GM19099 (cell line): Measurements from ENCODE around the gene CAMK2D.

ENCODE experiments used
- POLR2A ChIP-seq: IDR thresholded peaks from 3 replicates; pipeline ENCODE4 v1.6.1; 2011; ENCODE audit warnings: low read depth; ENCODE audit not compliant: insufficient read length; ENCODE audit errors: extremely low read depth

Gene CAMK2D

DNA sequence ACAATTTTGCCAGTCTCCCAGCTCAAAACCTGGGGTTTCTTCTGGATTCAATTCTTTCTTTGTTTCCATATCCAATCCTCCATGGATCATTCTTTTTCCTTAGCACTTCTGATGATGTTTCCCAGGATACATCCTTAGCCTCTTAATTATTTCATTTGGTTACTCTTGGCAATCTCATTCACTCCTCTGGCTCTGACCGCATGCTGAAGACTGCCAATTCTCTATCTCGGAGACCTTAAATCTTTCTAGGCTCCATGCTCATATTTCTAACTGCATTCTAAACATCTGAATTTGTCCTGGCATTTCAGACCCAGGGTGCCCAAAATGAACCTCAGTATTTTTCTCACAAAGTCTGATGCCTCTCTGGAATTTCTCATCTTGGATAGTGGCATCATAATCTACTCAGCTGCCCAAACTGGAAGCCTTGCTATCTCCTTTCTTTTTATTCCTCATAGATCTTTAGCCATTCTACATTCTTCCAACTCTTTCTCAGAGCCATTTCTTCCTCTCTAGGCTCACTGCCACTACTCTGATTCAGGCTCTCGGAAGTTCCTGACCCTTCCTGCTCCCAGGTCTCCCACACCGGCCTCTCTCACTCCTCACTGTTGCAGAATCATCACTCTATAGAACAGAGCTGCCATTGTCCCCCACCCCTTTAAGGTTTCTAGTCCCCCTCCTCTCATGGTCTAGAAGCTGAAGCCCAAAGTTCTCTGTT is 290.2 kb downstream of the CAMK2D start:
- no peak for TF ChIP-seq POLR2A

DNA sequence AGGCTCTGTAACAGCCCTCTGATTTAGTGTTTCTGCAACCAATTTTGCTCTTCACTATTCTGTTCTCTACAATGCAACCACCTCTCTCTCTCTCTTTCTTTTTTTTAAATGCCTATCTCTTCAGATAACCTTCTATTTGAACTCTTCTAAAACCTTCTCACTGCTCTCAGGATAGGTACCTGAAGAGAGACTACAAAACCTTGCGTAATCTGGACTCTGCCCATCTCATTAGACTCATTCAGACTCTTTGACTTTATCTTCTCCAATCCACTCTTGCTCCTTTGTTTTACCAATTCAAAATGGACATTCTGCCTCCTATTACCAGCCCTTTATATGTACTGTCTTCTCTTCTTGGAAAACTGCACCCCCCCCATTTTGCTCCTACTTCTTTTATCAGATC is 291.6 kb downstream of the CAMK2D start:
- no peak for TF ChIP-seq POLR2A

DNA sequence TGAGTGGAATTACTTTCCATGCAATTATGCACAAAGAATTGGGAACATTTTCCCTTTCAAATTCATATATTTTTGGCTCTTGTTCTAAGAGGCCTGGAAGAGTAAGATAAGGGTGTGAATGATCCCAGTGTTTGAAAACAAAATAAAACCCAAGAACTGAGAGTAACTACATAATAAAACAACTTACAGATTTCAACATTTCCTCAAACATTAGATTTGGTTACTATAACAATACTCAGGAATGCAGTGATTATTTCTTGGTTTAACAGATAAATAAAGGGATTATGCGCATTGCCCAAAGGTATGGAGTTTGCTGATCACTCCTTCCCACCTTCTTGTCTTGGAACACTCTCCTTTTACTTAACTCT is 292.5 kb downstream of the CAMK2D start:
- no peak for TF ChIP-seq POLR2A

DNA sequence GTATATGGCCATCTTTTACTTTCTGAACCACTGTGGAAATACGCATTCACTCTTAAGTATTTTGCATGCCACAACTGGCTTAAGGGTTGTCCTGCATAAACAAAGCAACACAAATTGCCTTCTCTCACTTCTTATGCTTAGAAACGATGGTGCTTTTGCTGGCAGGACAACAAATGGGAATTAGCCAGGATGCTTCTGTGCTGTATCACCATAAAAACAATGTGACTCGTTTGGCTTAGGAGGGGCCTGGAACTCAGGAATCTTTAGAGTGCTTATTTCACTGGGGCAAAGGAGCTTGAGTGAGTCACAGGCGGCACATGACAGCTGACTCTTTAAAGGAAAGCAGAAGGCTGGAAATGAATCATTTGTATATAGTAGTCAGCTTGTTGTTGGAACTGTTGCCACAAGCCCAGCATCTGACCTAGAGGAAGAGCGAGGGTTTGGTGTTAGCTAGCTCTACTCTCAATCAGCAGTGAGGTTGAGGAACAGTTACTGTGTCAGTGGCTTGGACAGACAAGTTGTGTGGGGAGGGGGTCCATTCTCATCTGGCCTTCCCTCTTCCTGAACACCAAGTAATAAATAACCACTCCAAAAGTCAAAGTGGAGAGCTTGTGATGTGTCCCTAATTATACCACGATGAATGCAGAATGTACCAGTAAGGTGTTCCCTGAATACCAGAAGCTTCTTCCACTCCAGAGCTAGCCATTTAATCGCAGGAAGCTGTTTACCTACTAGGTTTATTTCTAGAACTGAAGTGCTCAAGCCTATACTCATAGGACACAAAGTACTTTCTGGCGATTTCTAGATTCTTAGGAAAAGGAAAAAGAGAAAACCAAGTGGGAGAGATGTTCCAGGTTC is 293.1 kb downstream of the CAMK2D start:
- TF ChIP-seq POLR2A, result no peak

DNA sequence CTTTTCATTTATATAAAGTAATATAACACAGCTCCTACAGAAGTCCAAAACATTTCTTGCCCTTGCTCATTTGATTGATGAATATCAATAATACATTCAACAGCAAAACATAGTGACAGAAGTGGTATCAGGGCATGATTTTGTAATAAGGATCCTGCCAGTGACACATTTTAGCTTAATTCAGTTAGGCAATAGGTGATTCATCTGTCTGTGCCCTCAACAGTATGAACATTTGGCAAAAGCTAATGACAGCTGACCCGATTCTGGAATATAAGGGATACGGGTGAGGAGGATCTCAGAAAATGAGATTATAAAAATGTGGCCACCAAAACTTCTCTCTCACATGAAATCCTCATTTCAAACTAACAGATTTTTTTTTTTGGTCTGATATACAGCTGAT is 294.0 kb downstream of the CAMK2D start:
- no peak for TF ChIP-seq POLR2A

DNA sequence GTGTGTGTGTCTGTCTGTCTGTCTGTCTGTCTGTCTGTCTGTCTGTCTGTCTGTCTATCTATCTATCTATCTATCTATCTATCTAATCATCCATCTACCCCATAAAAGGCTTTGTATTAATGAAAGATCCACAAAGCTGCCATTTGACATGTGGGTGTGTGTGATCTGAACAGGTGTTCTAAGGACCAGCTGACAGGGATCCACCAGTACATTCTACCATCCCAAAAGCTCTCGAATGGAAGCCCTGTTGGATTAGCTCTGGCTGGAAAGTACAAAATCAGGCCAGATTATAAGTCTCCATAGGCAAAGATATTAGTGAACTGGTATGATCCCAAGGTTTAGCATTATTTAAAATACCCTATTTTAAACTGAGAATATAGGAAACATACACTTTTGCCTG is 299.3 kb downstream of the CAMK2D start:
- TF ChIP-seq POLR2A, result no peak

DNA sequence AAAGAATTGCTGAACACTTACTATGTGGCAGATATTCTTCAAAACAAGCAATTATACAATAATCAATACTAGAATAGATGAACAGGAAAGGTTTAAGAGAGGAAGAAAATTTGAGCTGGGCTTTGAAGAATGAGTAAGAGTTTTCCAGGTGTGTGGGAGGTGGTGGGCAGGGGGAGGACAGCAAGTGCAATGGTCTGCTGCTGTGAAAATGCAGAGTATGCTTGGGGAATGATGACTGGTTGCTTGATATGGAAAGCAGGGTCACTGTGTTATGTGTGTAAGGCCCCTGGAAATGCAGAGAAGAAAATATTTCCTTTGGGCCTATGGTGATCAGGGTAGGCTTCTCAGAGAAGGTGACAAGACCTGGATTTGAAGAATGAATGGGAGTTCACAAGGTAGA is 300.3 kb downstream of the CAMK2D start:
- TF ChIP-seq POLR2A, result no peak

DNA sequence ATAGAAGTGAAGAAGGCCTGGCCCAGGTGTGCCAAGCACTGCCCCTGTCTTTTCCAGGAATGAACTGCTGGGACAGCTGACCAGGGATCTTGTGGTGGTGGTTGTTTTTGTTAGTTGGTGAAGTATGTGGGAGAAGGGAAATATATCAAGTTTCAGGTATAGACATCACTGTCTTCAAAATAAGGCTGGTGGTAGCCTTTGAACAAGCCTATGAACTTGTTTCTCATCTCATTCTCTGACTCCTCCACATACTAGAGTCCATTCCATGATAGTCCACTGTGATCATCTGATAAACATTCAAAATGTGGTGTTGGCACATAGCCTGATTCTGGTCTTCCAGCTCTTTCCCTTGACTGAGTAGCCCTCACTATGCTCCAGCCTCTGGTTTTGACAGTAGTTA is 303.7 kb downstream of the CAMK2D start:
- TF ChIP-seq POLR2A, result no peak

DNA sequence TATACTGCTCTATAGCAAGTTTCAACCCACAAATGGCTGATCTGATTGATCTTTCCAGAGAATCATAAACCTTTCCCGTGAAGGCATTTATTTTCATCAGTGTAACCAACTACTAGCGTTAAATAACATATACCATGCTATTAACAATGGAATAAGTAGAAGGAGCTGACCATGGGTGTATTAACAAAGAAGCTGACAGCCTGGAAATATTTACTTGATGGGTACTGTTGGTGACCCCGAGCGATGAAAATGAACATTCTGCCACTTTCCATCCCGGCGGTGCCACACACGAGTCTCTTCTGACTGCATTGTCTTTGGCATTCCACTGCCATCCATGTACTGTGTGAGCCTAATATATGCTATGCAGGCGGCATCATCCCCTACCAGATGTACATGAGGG is 304.4 kb downstream of the CAMK2D start:
- no peak for TF ChIP-seq POLR2A

DNA sequence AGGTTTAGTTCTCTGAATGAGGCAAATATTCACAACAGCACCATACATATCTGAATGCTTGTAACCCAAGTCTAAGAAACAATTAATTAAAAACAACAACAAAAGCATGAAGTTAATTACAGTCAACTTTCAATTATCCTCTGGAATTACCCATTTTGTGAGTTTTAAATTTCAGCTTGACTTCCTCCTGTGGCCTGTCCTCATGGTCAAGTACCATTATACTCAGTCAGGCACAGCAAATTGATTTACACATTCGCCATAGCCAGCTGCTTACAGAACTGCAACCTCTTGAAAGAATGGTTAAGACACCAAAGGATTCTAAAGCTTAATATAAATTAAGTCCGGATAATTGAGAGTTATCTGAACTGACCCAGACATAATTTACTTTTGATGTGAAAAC is 306.5 kb downstream of the CAMK2D start:
- no peak for TF ChIP-seq POLR2A

DNA sequence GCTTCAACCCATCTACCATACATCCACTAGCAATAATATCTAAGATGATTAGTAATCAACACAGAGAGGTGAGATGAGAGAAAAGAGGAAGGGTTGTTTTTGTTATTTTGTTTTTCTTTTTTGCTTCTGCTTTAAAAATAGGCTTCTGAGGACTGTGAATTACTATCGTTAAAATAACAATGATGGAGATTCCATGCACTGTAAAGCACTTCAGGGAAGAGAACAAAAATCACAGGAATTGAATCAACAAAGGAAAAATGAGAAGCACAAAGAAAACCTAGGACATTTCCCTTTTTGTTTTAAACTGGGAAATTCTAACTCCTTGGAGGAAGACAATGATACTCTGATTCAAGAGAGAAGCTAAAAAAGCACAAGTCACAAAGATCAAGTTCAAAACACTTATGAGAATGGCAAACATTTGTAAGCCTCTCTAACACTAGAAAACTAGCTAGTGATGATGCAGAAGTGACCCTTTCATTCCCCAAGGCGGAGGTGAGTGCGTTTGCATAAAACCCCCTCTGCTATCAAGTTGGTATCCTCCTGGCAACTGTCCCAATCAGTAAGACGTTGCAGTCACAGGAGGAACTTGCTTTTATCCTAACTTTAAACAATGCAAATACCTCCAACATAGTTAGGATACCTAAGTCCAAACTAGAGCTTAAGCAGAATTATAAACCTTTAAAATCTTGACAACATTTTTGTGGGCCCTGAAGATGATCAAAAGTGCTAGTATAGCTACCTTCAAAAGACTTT is 308.5 kb downstream of the CAMK2D start:
- no peak for TF ChIP-seq POLR2A

DNA sequence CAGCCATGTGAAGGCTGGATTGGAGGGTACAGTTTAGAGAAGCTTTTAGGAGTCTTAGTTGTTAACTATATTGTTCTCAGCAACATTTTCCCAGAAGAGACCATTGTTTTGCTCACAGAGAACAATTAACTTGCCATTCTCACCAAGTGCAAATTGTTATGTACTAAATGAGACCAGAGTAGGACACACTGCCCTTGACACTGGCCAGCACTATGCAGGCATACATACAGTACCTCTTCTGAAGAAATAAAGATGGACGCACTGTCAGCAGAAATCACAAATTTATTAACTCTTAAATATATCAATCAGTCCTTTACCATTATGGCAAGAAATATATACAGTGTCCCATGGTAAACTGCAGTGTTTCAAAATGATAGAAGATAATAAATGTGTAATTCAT is 309.4 kb downstream of the CAMK2D start:
- TF ChIP-seq POLR2A, result no peak

DNA sequence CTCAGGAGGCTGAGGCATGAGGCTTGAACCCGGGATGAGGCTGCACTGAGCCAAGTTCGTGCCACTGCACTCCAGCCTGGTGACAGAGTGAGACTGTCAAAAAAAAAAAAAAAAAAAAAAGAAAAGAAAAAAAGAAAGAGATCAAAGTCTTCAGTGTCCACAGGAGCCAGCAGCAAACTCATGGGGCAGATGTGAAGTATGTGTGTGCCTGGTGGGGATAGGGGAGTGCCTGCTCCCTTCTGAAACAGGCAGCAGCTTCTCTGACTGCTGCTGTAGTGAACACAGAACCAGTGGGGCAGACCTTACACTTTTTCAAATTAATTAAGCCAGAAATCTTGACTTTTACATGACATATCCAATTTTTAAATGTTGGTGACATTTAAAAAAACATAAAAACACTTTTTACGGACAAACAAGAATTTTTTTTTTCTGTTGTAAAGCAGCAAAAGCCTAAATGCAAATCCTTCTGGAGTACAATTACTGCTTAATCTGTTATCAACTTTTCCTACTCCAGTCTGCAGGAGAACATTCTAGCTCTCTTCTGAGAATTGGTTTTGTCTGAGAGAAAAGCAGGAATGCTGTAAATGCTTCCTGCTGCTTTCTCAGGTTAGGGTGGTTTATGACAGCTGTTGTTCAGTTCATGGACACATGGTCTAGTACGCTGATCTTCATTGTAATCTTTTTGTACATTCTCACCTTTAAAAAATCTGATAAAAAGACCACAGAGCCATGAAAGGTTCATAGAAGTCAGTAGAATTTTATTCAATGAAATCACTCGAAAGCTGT is 311.1 kb downstream of the CAMK2D start:
- no peak for TF ChIP-seq POLR2A

DNA sequence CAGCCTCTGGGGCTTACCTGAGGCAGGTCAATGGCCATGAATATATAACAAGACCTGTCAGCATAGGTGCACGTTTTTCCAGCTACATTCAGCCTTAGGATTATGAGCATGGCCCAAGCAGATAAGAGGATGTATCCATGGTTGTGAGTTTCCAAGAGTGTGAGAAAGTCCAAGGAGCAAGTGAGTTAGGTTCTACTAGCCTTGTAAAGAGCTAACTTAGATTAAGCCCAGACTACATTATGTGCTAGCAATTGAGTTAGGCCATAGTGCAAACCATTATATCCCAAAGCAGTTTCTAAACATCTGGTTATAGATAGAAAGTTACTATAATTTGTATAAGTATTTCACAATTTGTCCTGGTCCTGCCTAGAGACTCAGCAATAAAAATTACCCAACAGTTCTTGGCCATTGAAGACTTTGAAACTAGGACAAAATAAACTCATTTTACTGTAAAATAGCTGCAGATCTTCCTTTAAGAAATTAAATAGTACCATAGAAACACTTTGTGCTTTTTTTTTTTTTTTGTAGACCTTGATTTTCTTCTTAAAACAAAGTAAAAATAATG is 312.0 kb downstream of the CAMK2D start:
- no peak for TF ChIP-seq POLR2A

DNA sequence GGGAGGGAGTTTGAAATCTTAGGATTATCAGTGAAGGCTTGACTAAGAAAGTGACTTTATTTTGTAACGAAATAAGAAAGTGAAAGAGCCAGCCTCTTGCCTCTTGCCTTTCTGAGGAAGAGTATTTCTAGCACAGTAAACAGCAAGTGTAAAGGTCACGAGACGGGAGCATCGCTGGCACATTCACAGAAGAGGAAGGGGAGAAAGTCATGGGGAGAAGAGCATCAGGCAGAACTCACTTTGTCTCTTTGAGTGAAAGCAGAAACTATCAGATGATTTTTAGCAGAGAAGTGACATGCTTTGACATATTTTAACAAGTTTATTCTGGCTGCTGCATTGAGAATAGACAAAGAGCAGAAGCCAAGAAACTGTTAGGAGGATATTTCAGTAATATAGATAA is 313.8 kb downstream of the CAMK2D start:
- no peak for TF ChIP-seq POLR2A
